Mammary epithelial cell (primary cell): ENCODE data around the gene AKAP8L.

Source experiments
- EZH2 ChIP-seq: IDR thresholded peaks from 2 replicates; pipeline ENCODE4 v1.6.1; 2012; ENCODE audit warnings: low read length, inconsistent platforms, borderline replicate concordance
- TF ChIP-seq, protein P1 (sequence below), 2 donors: IDR thresholded peaks in 1 of 2; conservative IDR thresholded peaks in 1 of 2; 2 replicates each; pipeline ENCODE4 v1.5.1; 2011 to 2012; ENCODE audit warnings: inconsistent platforms in 2 of 2, low read length in 2 of 2, mild to moderate bottlenecking in 2 of 2, control low read depth in 1 of 2, low read depth in 1 of 2; ENCODE audit not compliant: insufficient read depth in 1 of 2; ENCODE audit errors: extremely low read depth in 1 of 2

DNA sequence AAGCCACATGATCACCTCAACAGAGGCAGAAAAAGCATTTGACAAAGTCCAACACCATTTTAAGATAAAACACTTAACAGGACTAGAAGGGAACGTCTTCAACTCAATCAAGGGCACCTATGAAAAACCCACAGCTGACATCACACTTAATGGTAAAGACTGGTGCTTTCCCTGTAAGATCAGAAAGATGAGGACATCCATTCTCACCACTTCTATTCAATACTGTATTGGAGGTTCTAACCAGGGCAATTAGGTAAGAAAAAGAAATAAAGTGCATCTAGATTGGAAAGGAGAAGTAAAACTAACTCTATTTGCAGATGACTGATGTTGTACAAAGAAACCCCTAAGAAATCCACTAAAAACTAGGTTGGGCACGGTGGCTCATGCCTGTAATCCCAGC is 28.0 kb downstream of the AKAP8L start:
- TF ChIP-seq, protein P1, sequence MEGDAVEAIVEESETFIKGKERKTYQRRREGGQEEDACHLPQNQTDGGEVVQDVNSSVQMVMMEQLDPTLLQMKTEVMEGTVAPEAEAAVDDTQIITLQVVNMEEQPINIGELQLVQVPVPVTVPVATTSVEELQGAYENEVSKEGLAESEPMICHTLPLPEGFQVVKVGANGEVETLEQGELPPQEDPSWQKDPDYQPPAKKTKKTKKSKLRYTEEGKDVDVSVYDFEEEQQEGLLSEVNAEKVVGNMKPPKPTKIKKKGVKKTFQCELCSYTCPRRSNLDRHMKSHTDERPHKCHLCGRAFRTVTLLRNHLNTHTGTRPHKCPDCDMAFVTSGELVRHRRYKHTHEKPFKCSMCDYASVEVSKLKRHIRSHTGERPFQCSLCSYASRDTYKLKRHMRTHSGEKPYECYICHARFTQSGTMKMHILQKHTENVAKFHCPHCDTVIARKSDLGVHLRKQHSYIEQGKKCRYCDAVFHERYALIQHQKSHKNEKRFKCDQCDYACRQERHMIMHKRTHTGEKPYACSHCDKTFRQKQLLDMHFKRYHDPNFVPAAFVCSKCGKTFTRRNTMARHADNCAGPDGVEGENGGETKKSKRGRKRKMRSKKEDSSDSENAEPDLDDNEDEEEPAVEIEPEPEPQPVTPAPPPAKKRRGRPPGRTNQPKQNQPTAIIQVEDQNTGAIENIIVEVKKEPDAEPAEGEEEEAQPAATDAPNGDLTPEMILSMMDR (conservative IDR thresholded peaks at IDR 0.05 in 1 of 2, IDR thresholded peaks at IDR 0.05 in 1 of 2; ENCODE audit: extremely low read depth in 1 of 2, insufficient read depth in 1 of 2, low read depth in 1 of 2, low read length in 2 of 2) = no peak
- no peak for TF ChIP-seq EZH2
